Measurements from ENCODE around the gene CCL24.
"Not testable (repeated sequence)": the region's sequence is repeated elsewhere in the genome, so short reads cannot be mapped to it uniquely, and the experiment has no call there.

CCL24 gene

GRCh38 chr7:75843613-75844116 lies 30.1 kb upstream of the CCL24 start:
- 100% methylated on average over 5 to 6 of the region's 9 CpGs for WGBS, 2 experiments (ENCODE audit: insufficient coverage in 2 of 2)
- H3K4me3 ChIP-seq (ENCODE audit: extremely low read depth, insufficient read depth, low read length, poor library complexity, severe bottlenecking): no peak overlapping the region
- no peaks in the 10 kb centered on the region for H3K9me3 ChIP-seq (ENCODE audit: control insufficient read depth, low read length)
- no peaks in the 10 kb centered on the region for H3K36me3 ChIP-seq (ENCODE audit: control insufficient read depth, insufficient read depth, low read length)
- H3K27ac ChIP-seq (ENCODE audit: low read depth, low read length, severe bottlenecking): no peak overlapping the region
- H3K4me1 ChIP-seq (ENCODE audit: control insufficient read depth, insufficient read depth, low read length, poor library complexity, severe bottlenecking): peaks cover 11% of the 10 kb centered on the region

- H3K4me1 ChIP-seq (ENCODE audit: control insufficient read depth, insufficient read depth, low read length, poor library complexity, severe bottlenecking): peaks cover 11% of the 10 kb centered on the region
- peak overlapping the region; percentile 17 for H3K27ac ChIP-seq (ENCODE audit: low read depth, low read length, severe bottlenecking)
- no peaks in the 10 kb centered on the region for H3K36me3 ChIP-seq (ENCODE audit: control insufficient read depth, insufficient read depth, low read length)
- no peaks in the 10 kb centered on the region for H3K9me3 ChIP-seq (ENCODE audit: control insufficient read depth, low read length)
- WGBS, 2 experiments (ENCODE audit: insufficient coverage in 2 of 2): 87 to 90% methylated on average over 5 to 6 of the region's 8 CpGs
- no peak overlapping the region for H3K4me3 ChIP-seq (ENCODE audit: extremely low read depth, insufficient read depth, low read length, poor library complexity, severe bottlenecking)
Measured at GRCh38 chr7:75842836-75843446, 29.3 kb upstream of the CCL24 start.

DNA sequence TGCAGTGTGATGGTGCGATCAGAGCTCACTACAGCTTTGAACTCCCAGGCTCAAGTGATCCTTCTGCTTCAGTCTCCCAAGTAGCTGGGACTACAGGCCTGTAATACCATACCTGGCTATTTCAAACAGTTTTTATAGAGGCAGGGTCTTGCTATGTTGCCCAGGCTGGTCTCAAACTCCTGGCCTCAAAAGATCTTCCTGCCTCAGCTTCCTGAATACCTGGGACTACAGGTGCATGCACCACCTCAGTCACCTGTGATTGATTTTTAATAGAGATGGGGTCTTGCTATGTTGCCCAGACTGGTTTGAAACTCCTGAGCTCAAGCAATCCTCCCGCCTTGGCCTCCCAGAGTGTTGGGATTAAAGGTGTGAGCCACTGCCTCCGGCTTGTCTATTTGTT lies 26.4 kb upstream of the CCL24 start:
- 90 to 100% methylated on average over 1 to 2 of the region's 3 CpGs for WGBS, 2 experiments (ENCODE audit: insufficient coverage in 2 of 2)
- H3K36me3 ChIP-seq (ENCODE audit: control insufficient read depth, insufficient read depth, low read length): no peaks in the 10 kb centered on the region
- no peaks in the 10 kb centered on the region for H3K9me3 ChIP-seq (ENCODE audit: control insufficient read depth, low read length)
- peaks cover 11% of the 10 kb centered on the region for H3K4me1 ChIP-seq (ENCODE audit: control insufficient read depth, insufficient read depth, low read length, poor library complexity, severe bottlenecking)
- no peak overlapping the region for H3K4me3 ChIP-seq (ENCODE audit: extremely low read depth, insufficient read depth, low read length, poor library complexity, severe bottlenecking)
- no peak overlapping the region for H3K27ac ChIP-seq (ENCODE audit: low read depth, low read length, severe bottlenecking)

GRCh38 chr7:75838281-75838930 lies 24.8 kb upstream of the CCL24 start:
- H3K9me3 ChIP-seq (ENCODE audit: control insufficient read depth, low read length); H3K4me3 ChIP-seq (ENCODE audit: extremely low read depth, insufficient read depth, low read length, poor library complexity, severe bottlenecking); H3K27ac ChIP-seq (ENCODE audit: low read depth, low read length, severe bottlenecking); H3K36me3 ChIP-seq (ENCODE audit: control insufficient read depth, insufficient read depth, low read length): not testable (repeated sequence)
- 83 to 100% methylated on average over 1 to 7 of the region's 14 CpGs for WGBS, 2 experiments (ENCODE audit: insufficient coverage in 2 of 2)
- peaks cover 11% of the 10 kb centered on the region for H3K4me1 ChIP-seq (ENCODE audit: control insufficient read depth, insufficient read depth, low read length, poor library complexity, severe bottlenecking)

GRCh38 chr7:75836798-75837197 lies 23.2 kb upstream of the CCL24 start:
- Histone ChIP-seq H3K36me3 (ENCODE audit: control insufficient read depth, insufficient read depth, low read length) (no peaks in the 10 kb centered on the region), H3K4me1 (ENCODE audit: control insufficient read depth, insufficient read depth, low read length, poor library complexity, severe bottlenecking) (no peaks in the 10 kb centered on the region), H3K4me3 (ENCODE audit: extremely low read depth, insufficient read depth, low read length, poor library complexity, severe bottlenecking) (no peak overlapping the region), H3K9me3 (ENCODE audit: control insufficient read depth, low read length) (no peaks in the 10 kb centered on the region), H3K27ac (ENCODE audit: low read depth, low read length, severe bottlenecking) (no peak overlapping the region)
- 89 to 93% methylated on average over 4 of the region's 7 CpGs for WGBS, 2 experiments (ENCODE audit: insufficient coverage in 2 of 2)

DNA sequence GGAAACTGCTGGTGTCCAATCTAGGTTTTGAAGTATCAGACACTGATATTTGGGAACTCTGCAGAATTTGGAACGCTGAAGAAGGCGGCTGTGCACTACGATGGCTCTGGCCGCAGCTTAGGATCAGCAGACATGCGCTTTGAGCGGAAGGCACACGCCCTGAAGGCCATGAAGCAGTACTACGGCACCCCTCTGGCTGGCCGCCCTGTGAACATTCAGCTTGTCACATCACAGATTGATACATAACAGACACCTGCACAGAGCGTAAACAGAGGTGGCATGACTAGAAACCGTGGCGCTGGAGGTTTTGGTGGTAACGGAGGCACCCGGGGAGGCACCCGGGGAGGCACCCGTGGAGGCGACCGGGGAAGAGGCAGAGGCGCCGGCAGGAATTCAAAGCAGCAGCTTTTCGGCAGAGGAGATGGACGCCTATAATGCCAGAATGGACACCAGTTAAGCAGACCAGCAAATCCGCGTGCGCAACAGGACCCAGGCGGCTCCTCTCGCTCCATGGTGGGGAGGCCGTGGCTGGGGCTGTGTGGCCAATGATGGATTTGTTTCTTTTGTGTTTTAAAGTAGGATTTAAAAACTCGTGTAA lies 22.2 kb upstream of the CCL24 start:
- H3K4me3 ChIP-seq (ENCODE audit: extremely low read depth, insufficient read depth, low read length, poor library complexity, severe bottlenecking): no peak overlapping the region
- WGBS, 2 experiments (ENCODE audit: insufficient coverage in 2 of 2): 95 to 96% methylated on average over 27 to 28 of the region's 29 CpGs
- no peaks in the 10 kb centered on the region for H3K9me3 ChIP-seq (ENCODE audit: control insufficient read depth, low read length)
- no peak overlapping the region for H3K27ac ChIP-seq (ENCODE audit: low read depth, low read length, severe bottlenecking)
- H3K4me1 ChIP-seq (ENCODE audit: control insufficient read depth, insufficient read depth, low read length, poor library complexity, severe bottlenecking): no peaks in the 10 kb centered on the region
- H3K36me3 ChIP-seq (ENCODE audit: control insufficient read depth, insufficient read depth, low read length): no peaks in the 10 kb centered on the region

DNA sequence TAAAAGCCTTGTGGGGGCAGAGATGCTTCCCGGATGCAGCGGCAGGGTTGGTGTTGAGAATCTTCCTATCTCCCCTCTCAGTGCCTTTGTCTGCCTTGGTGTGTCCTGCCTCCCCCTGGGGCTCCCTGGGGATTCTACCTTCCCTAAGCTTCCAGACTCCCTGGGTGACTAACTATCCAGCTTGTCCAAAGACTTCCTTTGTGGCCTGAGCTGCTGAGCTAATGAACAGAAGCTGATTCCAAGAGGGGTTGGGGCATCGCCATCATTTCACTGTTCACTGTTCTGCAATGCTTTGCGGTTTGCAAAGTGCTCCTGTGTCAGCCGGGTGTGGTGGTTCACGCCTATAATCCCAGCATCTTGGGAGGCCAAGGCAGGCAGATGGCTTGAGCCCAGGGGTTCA lies 20.1 kb upstream of the CCL24 start:
- H3K36me3 ChIP-seq (ENCODE audit: control insufficient read depth, insufficient read depth, low read length); H3K9me3 ChIP-seq (ENCODE audit: control insufficient read depth, low read length); H3K4me3 ChIP-seq (ENCODE audit: extremely low read depth, insufficient read depth, low read length, poor library complexity, severe bottlenecking); H3K27ac ChIP-seq (ENCODE audit: low read depth, low read length, severe bottlenecking); H3K4me1 ChIP-seq (ENCODE audit: control insufficient read depth, insufficient read depth, low read length, poor library complexity, severe bottlenecking): not testable (repeated sequence)
- 84 to 92% methylated on average over 4 to 6 of the region's 6 CpGs for WGBS, 2 experiments (ENCODE audit: insufficient coverage in 2 of 2)

GRCh38 chr7:75830978-75831377 lies 17.4 kb upstream of the CCL24 start:
- no peak overlapping the region for H3K4me3 ChIP-seq (ENCODE audit: extremely low read depth, insufficient read depth, low read length, poor library complexity, severe bottlenecking)
- no peaks in the 10 kb centered on the region for H3K9me3 ChIP-seq (ENCODE audit: control insufficient read depth, low read length)
- peaks cover 3% of the 10 kb centered on the region for H3K4me1 ChIP-seq (ENCODE audit: control insufficient read depth, insufficient read depth, low read length, poor library complexity, severe bottlenecking)
- H3K36me3 ChIP-seq (ENCODE audit: control insufficient read depth, insufficient read depth, low read length): no peaks in the 10 kb centered on the region
- WGBS, 2 experiments (ENCODE audit: insufficient coverage in 2 of 2): 86 to 100% methylated on average over 3 of the region's 6 CpGs
- no peak overlapping the region for H3K27ac ChIP-seq (ENCODE audit: low read depth, low read length, severe bottlenecking)

GRCh38 chr7:75829656-75830055 lies 16.1 kb upstream of the CCL24 start:
- H3K9me3 ChIP-seq (ENCODE audit: control insufficient read depth, low read length); H3K36me3 ChIP-seq (ENCODE audit: control insufficient read depth, insufficient read depth, low read length); H3K4me1 ChIP-seq (ENCODE audit: control insufficient read depth, insufficient read depth, low read length, poor library complexity, severe bottlenecking); H3K4me3 ChIP-seq (ENCODE audit: extremely low read depth, insufficient read depth, low read length, poor library complexity, severe bottlenecking); H3K27ac ChIP-seq (ENCODE audit: low read depth, low read length, severe bottlenecking): not testable (repeated sequence)
- WGBS, 2 experiments (ENCODE audit: insufficient coverage in 2 of 2): 77 to 81% methylated on average over 4 to 6 of the region's 6 CpGs

GRCh38 chr7:75823198-75823910 lies 9.7 kb upstream of the CCL24 start:
- no peak overlapping the region for H3K4me3 ChIP-seq (ENCODE audit: extremely low read depth, insufficient read depth, low read length, poor library complexity, severe bottlenecking)
- 76 to 81% methylated on average over 6 to 7 of the region's 9 CpGs for WGBS, 2 experiments (ENCODE audit: insufficient coverage in 2 of 2)
- H3K27ac ChIP-seq (ENCODE audit: low read depth, low read length, severe bottlenecking): no peak overlapping the region
- H3K36me3 ChIP-seq (ENCODE audit: control insufficient read depth, insufficient read depth, low read length): no peaks in the 10 kb centered on the region
- no peaks in the 10 kb centered on the region for H3K9me3 ChIP-seq (ENCODE audit: control insufficient read depth, low read length)
- H3K4me1 ChIP-seq (ENCODE audit: control insufficient read depth, insufficient read depth, low read length, poor library complexity, severe bottlenecking): no peaks in the 10 kb centered on the region
